NCI-H345 (cell line): ENCODE data around the gene KRTDAP.
"Not testable (repeated sequence)": the region's sequence is repeated elsewhere in the genome, so short reads cannot be mapped to it uniquely, and the experiment has no call there.

Experiments
- DNase-seq: peaks from one replicate; lab custom pipeline; 2025; lab: John Stamatoyannopoulos, UW

KRTDAP gene

DNA sequence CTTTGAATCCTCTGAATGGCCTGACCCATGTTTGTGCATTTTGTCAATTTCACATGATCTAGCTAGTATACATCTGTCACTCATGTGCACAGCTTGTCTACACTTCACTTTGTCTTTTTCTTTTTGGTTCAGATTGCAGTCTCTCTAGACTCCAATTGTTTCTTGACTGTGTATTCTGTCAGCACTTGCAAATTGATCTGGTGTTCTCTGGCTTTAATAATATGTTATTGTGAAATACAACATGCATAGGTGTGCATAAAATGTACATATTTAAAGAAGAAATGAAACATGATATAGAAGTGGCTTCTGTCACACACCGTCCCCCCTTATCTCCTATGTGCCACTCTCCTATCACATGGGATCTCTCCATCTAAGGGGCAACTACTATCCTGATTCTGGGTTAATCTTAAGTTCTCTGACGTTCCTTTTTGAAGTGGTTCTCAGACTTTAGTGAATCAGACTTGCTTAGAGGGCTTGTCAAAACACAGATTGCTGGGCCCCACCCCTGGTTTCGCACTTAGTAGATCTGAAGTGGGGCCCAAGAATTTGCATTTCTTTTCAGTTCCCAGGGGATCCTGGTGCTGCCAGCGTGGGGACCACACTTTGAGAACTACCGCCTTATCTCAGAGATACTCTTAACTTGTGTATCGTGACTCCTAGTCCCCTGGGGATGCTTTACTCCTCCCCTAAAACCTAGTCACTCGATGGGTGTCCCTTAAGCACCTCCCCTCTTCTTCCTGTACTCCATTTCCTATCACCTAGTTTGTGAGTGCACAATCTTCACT lies 5.8 kb downstream of the KRTDAP start:
- peak; percentile 27 for DNase-seq

GRCh38 chr19:35483089-35483488 lies 7.2 kb downstream of the KRTDAP start:
- DNase-seq: no peak

DNA sequence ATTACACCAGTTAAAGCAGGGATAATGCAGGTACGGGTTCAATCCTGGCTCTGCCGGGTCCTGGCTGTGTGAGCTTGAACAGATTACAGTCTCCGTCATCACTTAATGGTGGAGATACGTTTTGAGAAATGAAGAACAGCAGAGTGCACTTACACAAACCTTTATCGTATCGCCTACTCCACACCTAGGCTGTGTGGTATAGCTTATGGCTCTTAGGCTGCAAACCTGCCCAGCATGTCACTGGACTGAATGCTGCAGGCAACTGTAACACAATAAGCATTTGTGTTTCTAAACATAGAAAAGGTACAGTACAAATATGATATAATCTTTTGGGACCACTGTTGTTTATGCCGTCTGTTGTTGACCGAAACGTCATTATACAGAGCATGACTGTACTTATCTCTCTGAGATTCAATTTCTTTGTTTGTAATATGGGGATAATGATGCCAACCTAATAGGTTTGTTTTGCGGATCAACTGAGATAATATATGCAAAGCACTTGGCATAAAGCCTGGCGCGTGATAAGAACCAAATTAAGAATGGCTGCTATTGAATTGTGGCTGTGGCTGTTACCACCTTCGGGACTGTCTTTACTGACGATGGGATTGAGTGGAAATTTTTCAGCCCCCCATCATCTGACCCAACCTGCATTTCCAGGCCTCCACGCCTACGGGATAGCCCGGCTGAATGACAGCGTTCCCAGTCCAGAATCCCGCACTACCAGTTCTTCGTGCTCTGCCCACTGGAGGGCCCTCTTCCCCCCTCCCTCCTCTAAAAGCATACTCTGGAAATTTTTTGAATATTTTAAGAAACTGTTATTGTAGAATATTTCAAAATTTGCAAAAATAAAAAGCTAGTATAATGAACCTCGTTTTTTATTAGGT lies 11.2 kb downstream of the KRTDAP start:
- DNase-seq: peak; percentile 95

DNA sequence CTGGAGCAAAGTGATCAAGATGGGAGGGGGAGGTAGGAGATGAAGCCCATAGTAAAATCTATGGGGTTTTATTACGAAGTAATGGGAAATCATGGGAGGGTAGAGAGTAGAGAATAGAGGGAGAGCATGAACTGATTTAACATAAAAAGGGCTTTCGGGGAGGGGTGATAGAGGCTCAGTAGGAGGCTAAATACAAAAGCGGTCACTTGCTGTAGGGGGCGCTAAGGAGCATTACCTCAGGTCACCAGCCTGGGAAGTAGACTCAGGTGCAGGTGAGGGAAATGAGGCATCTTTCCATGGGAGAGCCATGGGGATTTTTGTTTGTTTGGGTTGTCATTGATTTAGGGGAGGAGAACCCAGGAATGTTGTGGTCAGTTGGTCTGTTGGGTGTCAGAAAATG lies 14.1 kb downstream of the KRTDAP start:
- DNase-seq: no peak

GRCh38 chr19:35474594-35474993 lies 15.7 kb downstream of the KRTDAP start:
- DNase-seq: not testable (repeated sequence)

DNA sequence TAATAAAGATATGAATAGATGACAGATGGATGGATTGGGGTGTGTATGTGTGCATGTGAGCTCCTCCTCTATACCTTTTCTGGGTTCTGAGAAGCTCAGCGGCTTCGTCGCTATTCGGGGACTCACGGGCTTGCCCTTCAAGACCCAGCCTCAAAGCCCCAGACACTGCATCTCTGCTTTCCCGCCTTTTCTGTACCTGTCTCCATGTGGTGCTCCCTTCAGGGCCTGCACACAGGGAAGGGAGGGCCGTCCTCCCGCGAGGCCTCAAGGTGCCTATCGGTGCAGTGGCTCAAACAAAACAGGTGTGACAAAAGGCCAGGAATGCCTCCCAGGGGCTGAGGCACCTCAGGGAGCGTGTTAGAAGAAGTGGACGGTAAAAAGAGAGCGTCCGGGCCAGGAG lies 16.2 kb downstream of the KRTDAP start:
- DNase-seq: no peak

DNA sequence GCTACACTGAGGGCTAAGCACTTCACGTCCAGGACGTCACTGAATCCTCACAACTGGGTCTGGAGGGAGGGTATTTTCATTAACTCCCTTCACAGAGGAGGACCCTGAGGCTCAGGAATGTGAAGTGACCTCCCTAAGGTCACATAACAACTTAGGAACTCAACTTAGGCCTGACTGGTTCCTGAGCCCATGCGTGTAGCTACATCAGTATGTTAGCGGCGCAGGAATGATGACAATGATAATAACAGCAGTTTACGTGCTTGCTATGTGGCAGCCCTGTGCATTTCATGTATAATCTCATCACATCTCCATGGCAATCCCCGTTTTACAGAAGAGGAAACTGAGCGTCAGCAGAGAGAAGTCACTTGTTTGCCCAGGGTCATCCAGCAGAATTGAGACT lies 18.3 kb downstream of the KRTDAP start:
- DNase-seq: no peak

GRCh38 chr19:35471075-35471474 lies 19.2 kb downstream of the KRTDAP start:
- DNase-seq: not testable (repeated sequence)

DNA sequence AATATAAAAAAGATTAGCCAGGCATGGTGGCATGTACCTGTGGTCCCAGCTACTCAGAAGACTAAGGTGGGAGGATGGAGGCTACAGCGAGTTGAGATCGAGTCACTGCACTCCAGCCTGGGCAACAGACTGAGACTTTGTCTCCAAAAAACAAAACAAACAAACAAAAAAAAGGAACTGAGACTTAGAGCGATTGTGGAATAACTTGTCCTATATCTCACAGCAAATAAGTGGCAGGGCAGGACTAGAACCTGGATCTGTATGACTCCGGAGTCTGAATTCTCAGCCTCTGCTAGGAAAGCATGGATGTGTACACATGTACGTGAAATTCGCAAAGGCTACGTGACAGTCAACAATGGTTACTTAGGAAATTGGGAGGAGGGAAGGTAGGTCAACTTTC lies 20.1 kb downstream of the KRTDAP start:
- no peak for DNase-seq

- peak; percentile 76 for DNase-seq
Measured at GRCh38 chr19:35468637-35469036, 21.6 kb downstream of the KRTDAP start.

- DNase-seq: no peak
Measured at GRCh38 chr19:35466259-35466658, 24.0 kb downstream of the KRTDAP start.

DNA sequence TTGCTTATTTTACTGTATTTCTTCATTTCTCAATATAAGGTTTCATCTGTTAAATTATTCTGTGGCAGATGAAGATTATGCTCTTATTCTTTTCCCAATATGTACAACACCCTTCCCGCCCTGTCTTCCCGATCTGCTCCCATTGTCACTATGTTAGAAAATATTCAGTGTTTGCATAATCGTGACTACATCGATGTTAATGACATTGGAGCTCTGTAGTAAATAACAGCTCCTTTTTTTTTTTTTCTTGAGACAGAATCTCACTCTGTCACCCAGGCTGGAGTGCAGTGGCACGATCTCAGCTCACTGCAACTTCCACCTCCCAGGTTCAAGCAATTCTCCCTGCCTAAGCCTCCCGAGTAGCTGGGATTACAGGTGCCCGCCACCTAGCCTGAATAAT lies 27.3 kb downstream of the KRTDAP start:
- not testable (repeated sequence) for DNase-seq

- DNase-seq: no peak
Measured at GRCh38 chr19:35462476-35462953, 27.7 kb downstream of the KRTDAP start.

DNA sequence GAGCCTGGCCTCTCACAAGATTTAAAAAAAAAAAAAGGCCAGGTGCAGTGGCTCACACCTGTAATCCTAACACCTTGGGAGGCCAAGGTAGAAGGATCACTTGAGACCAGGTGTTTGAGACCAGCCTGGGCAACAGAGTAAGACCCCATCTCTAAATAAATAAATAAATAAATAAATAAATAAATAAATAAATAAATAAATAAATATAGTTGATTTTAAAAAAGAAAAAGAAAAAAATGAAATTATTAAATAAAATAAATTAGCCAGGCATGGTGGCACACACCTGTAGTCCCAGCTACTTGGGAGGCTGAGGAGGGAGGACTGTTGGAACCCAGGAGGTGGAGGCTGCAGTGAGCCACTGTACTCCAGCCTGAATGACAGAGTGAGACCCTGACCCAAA lies 28.5 kb downstream of the KRTDAP start:
- not testable (repeated sequence) for DNase-seq

GRCh38 chr19:35461060-35461459 lies 29.2 kb downstream of the KRTDAP start:
- no peak for DNase-seq

GRCh38 chr19:35460608-35461007 lies 29.7 kb downstream of the KRTDAP start:
- DNase-seq: no peak

DNA sequence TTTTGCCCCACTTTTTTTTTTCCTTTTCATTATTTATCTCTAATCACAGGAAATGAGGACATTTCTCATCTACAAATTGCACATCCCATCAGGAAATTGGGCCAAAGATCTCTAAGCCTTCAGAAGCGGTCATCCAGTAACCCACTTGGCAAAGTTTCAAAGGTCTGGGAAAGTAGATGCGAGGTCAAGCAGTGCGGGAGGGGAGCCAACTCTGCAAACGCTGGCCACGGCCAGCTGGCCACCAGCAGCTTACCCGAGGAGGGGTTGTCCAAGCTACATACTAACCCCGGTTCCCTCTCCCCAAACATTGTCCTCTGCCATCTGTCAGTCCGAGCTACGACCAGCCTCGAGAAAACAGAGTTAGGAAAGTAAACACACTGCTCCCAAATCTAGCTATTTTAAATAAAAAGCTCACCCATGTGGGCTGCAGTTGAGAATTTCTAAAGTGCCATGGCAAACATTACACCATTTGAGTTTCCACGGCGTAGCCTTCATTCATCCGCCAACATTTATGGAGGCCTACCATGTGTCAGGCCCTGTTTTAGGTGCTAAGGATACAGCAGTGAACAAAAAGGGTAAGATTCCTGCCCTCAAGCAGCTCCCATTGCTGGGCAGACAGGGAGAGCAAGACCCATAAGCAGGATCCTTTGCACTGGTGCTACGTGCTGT lies 30.7 kb downstream of the KRTDAP start:
- DNase-seq: no peak

DNA sequence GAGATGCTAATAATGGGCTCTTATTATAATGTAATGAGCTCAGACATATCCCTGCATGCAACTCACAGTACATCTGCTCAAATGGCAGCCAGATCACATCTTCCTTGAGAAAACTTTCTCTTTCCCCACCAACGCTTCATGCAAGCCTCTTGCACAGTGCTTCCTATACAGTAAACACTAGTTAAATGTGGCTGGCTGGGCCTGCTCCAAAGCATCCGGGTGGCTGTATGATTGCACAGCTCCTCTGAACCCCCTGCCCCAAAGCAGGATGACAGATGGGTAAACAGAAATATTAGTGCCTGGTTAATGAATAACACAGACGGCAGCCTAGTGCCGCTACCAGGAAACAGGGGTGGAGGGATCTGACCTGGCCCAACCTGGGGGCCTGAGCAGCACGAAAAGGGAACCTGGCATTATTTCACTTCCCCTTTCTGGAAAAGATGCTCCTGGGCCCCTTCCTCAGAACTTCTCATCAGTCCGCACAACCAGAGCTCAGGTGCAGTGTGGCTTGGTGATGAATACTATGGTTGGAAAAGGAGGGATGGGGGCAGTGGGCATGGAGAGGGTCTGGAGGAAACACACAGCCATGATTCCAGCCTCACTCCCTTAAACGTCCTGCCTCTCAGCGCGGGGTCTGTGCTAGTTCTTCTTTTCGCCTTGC lies 31.4 kb downstream of the KRTDAP start:
- DNase-seq: no peak

DNA sequence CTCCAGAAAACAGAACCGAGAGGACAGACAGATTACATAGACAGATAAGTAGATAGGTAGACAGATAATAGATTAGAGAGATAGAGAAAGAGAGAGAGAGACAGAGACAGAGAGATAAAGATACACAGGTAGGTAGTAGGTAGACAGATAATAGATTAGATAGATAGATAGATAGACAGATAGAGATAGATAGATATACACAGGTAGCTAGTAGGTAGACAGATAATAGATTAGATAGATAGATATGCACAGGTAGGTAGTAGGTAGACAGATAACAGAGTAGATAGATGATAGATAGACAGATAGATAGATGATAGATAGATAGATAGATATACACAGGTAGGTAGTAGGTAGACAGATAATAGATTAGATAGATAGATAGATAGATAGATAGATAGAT lies 32.1 kb downstream of the KRTDAP start:
- no peak for DNase-seq

DNA sequence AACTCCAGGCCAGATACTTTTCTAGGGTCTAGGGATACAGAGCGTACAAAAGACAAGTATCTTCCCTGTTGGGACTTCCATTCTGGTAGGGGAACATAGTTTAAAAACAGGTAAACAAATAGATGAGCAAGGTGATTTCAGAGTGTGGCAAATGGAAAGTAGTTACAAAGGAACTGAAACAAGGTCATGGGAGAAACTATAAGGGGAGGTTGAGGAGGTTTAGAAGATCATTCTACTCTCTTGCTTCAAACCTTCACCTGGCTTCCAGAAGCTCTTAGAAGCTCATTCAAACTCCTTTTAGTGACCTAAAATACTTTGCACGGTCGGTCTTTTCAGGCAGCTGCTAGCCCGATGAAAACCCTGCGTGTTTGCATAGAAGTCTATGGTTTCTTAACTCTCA lies 33.1 kb downstream of the KRTDAP start:
- DNase-seq: no peak

- DNase-seq: no peak
Measured at GRCh38 chr19:35455616-35456201, 34.6 kb downstream of the KRTDAP start.

- DNase-seq: no peak
Measured at GRCh38 chr19:35454663-35455062, 35.6 kb downstream of the KRTDAP start.
